ENCODE data around the gene BHLHE41. TPM values are rescaled to one million over a fixed set of nuclear protein-coding genes. Genes with fewer than 3 reads are reported as not detected.

BHLHE41 gene
- not detected for total RNA-seq

- DNase-seq, result no peak
Measured at GRCh38 chr12:26124446-26125399, at the start of gene BHLHE41. BHLHE41 (minus strand) TSS chr12:26125037; CDS start chr12:26124779, 258 bp downstream.

GRCh38 chr12:26172946-26173552 is 48.2 kb upstream of the BHLHE41 start:
- no peak for DNase-seq

- DNase-seq, result no peak
Measured at GRCh38 chr12:26172539-26172938, 47.7 kb upstream of the BHLHE41 start.

- no peak for DNase-seq
Measured at GRCh38 chr12:26172013-26172412, 47.2 kb upstream of the BHLHE41 start.

GRCh38 chr12:26164118-26164517 is 39.3 kb upstream of the BHLHE41 start:
- no peak for DNase-seq

- DNase-seq, result no peak
Measured at GRCh38 chr12:26162905-26163304, 38.1 kb upstream of the BHLHE41 start.

- DNase-seq, result no peak
Measured at GRCh38 chr12:26162174-26162573, 37.3 kb upstream of the BHLHE41 start.

GRCh38 chr12:26158078-26158764 is 33.4 kb upstream of the BHLHE41 start:
- no peak for DNase-seq

GRCh38 chr12:26157001-26157400 is 32.2 kb upstream of the BHLHE41 start:
- DNase-seq, result no peak

- no peak for DNase-seq
Measured at GRCh38 chr12:26156201-26156871, 31.5 kb upstream of the BHLHE41 start.

- no peak for DNase-seq
Measured at GRCh38 chr12:26153421-26154154, 28.8 kb upstream of the BHLHE41 start.

GRCh38 chr12:26152507-26153102 is 27.8 kb upstream of the BHLHE41 start:
- DNase-seq, result no peak

GRCh38 chr12:26150736-26151450 is 26.1 kb upstream of the BHLHE41 start:
- DNase-seq, result no peak

- no peak for DNase-seq
Measured at GRCh38 chr12:26149968-26150500, 25.2 kb upstream of the BHLHE41 start.

GRCh38 chr12:26148291-26148690 is 23.5 kb upstream of the BHLHE41 start:
- DNase-seq, result no peak

GRCh38 chr12:26143291-26143690 is 18.5 kb upstream of the BHLHE41 start:
- DNase-seq, result no peak

GRCh38 chr12:26138860-26139259 is 14.0 kb upstream of the BHLHE41 start:
- no peak for DNase-seq

GRCh38 chr12:26136688-26137087 is 11.9 kb upstream of the BHLHE41 start:
- no peak for DNase-seq

- DNase-seq, result no peak
Measured at GRCh38 chr12:26135571-26135970, 10.7 kb upstream of the BHLHE41 start.

- DNase-seq, result no peak
Measured at GRCh38 chr12:26135010-26135420, 10.2 kb upstream of the BHLHE41 start.

- DNase-seq, result no peak
Measured at GRCh38 chr12:26134540-26134939, 9.7 kb upstream of the BHLHE41 start.

Data from effector CD4-positive, alpha-beta T cell (primary cell).